HG03196 (cell line): ENCODE results near the gene THOC2.
"Not testable (repeated sequence)": the region's sequence is repeated elsewhere in the genome, so short reads cannot be mapped to it uniquely, and the experiment has no call there.

Source experiments
- ATAC-seq: cut with Tn5 transposase; IDR thresholded peaks from one replicate; pipeline ENCODE4 v1.9.1; 2021; ENCODE audit not compliant: unreplicated experiment

THOC2 gene

DNA sequence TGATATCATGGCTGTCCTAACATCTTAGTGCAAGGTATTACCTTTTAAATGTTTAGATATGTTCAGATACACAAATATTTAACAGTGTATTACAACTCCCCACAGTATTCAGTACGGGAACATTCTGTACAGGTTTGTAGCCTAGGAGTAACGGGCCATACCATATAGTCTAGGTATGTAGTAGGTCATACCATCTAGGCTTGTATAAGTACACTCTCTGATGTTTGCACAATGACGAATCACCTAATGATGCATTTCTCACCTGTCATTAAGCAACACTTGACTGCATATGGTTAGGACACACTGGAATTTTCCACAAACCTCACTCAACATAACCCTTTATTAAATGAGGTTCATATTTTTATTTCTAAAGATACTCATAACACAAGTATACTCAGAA lies 67.7 kb downstream of the THOC2 start:
- no peak for ATAC-seq

DNA sequence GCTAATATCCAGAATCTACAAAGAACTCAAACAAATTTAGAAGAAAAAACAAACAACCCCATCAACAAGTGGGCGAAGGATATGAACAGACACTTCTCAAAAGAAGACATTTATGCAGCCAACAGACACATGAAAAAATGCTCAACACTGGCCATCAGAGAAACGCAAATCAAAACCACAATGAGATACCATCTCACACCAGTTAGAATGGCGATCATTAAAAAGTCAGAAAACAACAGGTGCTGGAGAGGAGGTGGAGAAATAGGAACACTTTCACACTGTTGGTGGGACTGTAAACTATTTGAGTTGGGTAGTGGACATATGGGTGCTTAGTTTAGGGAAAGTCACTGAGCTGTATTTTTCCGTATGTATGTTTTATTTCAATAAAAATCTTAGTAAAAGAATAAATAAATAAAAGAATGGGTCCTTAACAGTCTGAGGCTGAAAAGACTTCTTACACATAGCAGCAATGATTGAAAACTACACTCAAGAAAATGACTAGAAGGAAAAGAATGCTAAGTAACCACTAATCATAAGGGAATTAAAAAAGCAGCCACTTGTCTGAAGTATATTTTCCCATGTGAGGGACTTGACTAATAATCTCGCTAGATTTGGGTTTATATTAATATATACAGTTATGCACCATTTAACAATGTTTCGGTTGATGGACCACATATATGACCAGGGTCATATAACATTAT lies 68.2 kb downstream of the THOC2 start:
- ATAC-seq = not testable (repeated sequence)

DNA sequence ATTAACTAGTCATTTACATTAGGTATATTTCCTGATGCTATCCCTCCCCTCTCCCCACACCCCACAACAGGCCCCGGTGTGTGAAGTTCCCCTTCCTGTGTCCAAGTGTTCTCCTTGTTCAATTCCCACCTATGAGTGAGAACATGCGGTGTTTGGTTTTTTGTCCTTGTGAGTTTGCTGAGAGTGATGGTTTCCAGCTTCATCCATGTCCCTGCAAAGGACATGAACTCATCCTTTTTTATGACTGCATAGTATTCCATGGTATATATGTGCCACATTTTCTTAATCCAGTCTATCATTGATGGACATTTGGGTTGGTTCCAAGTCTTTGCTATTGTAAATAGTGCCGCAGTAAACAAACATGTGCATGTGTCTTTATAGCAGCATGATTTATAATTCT lies 69.1 kb downstream of the THOC2 start:
- not testable (repeated sequence) for ATAC-seq

DNA sequence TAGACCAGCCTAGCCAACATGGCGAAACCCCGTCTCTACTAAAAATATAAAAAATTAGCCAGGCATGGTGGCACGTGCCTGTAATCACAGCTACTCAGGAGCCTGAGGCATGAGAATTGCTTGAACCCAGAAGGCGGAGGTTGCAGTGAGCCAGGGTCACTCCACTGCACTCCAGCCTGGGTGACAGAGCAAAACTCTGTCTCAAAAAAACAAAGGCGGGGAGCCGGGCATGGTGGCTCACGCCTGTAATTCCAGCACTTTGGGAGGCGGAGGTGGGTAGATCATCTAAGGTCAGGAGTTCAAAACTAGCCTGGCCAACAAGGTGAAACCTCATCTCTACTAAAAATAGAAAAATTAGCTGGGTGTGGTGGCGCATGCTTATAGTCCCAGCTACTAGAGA lies 76.3 kb downstream of the THOC2 start:
- not testable (repeated sequence) for ATAC-seq

DNA sequence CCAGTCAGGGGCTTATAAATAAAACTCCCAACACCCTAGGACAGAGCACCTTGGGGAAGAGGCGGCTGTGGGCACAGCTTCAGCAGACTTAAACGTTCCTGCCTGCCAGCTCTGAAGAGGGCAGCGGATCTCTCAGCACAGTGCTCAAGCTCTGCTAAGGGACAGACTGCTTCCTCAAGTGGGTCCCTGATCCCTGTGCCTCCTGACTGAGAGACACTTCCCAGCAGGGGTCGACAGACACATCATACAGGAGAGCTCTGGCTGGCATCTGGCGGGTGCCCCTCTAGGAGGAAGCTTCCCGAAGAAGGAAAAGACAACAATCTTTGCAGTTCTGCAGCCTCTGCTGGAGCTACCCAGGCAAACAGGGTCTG lies 84.1 kb downstream of the THOC2 start:
- not testable (repeated sequence) for ATAC-seq

DNA sequence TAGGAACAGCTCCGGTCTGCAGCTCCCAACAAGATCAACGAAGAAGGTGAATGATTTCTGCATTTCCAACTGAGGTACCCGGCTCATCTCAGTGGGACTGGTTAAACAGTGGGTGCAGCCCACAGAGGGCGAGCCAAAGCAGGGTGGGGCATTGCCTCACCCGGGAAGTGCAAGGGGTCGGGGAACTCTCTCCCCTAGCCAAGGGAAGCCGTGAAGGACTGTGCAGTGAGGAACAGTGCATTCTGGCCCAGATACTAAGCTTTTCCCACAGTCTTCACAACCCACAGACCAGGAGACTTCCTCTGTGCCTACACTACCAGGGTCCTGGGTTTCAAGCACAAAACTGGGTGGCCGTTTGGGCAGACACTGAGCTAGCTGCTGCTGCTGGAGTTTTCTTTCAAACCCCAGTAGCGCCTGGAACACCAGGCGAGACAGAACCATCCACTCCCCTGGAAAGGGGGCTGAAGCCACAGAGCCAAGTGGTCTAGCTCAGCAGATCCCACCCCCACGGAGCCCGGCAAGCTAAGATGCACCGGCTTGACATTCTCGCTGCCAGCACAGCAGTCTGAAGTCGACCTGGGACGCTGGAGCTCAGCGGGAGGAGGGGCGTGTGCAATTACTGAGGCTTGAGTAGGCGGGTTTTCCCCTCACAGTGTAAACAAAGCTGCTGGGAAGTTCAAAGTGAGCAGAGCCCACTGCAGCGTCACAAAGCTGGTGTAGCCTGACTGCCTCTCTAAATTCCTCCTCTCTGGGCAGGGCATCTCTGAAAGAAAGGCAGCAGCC lies 84.6 kb downstream of the THOC2 start:
- no peak for ATAC-seq

DNA sequence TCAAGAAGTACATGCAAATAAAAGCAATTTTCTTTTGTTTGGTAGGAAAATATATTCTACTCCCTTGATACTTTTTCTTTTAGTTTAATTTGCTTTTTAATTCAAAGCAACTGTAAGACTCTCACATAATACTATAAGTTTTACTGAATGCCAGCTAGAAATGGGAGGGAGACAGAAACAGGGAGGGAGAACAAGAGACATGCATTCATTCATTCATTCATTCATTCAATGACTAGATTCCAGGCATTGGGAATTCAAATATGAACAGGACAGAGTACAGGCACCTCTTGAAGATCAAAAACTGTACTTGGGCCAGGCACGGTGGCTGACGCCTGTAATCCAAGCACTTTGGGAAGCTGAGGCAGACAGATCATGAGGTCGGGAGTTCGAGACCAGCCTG lies 85.6 kb downstream of the THOC2 start:
- no peak for ATAC-seq

DNA sequence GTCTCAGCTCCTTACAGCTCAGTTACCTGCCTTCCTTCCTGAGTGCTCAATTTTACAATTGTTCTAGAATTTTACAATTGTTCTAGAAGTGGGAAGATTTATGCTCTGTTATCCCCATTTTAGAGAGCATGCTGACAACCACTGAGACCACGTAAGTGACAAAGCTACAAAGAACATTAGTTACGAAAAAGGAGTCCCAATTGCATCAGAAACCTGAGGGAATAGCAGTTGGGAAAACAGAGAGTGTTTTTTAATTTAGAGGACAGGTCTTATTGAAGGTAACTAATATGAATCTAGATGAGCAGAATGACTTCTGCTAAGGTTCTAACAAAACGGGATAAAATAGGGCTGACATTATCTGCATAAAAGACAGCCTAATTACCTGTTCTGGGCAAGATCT lies 103.3 kb downstream of the THOC2 start:
- no peak for ATAC-seq

DNA sequence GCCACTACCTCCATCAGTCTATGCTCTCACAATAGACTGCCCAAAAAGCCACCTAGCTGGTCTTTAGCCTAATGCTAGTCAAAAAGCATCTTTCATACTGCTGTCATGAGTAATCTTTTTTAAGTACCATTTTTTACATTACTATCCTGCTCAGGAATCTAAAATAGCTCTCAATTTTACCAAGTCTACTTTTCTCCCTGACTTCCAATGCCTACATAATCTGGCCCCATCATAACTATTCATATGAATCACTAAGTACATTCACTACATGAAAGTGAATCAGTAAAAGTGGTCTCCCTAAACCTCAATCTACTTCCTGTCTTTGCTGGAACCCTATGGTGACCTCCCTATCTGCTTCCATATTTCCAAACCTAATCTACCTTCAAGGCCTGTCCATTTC lies 105.9 kb downstream of the THOC2 start:
- no peak for ATAC-seq

DNA sequence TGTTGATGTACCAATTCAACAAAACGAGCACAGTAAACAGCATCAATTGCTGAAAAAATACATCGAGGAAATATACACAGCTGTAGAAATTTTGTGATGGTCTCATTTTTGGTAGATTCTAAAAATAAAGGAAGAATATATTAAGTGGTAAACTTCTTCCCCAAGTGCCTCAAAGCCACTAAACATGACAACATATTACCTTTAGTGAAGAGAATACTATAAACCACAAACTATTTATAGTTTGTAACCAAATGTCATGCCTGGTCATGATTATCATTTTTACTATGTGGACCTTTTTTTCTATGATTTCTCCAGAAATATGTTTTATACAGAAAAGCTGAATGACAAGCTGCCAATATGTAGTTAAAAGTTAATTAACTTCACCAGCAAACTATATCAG lies 106.9 kb downstream of the THOC2 start:
- ATAC-seq = no peak

DNA sequence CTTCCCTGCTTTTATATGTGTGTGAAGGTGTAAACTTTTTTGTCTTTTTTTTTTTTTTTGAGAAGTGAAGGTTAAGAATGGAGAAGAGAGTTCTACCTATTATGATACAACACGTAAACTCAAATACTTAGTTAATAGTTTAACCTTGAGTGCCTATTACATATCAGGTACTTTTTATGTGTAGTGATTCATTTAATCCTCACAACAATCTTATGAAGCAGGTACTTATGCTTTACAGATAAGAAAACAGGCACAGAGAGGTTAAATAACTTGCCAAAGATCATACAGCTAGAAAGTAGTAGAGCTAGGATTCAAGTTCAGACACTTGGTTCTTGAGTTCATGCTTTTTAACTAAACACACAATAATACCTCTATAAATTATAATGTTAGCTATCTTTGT lies 107.4 kb downstream of the THOC2 start:
- no peak for ATAC-seq

DNA sequence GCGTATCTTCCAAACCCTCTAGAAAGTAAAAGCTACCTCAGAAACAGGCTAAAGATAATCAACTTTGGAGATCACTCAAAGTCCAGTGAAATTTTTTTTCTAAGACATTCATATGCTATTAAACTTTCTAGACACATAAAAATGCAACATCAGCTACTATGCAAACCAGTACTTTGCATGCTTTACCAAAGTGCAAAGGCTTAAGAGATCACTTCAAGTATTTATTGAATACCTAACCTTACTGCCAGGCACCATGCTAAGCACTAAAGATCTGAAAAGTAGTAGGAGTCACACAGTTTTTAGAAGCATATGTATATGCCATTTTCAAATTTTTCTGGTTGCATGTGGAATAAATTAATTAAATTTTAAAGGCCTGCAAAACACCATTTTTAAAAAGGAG lies 115.8 kb downstream of the THOC2 start:
- ATAC-seq = no peak

DNA sequence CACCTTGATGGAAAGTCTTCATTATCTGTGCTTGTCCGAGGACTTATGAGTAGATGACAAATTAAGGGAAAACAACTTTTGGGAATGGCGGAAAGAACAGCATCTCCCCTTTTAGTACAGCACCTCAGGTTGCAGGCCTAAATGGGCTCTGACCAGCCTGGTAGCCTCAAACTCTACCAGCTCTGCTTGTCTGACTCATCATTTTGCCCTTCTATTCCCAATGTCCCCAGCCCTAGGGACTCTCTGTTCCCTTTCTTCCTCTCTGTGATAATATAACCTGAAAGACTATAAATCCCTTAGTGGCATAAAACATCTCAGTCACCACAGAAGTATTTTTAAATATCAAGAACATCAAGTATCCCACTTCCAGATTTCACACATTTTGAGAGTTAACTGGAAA lies 121.9 kb downstream of the THOC2 start:
- ATAC-seq = no peak

DNA sequence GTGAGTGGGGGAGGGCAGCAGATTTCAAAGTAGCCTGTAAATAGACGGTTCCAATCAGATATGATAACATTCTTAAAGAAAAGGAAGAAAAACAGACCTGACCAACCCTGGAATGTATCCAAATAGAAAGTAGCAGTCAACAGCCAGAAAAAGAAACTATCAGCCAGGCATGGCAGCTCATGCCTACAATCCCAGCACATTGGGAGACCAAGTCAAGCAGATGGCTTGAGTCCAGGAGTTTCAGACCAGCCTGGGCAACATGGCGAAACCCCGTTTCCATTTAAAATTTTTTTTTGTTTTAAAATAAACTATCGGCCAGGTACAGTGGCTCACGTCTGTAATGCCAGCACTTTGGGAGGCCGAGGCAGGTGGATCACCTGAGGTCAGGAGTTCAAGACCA lies 125.0 kb downstream of the THOC2 start:
- no peak for ATAC-seq

DNA sequence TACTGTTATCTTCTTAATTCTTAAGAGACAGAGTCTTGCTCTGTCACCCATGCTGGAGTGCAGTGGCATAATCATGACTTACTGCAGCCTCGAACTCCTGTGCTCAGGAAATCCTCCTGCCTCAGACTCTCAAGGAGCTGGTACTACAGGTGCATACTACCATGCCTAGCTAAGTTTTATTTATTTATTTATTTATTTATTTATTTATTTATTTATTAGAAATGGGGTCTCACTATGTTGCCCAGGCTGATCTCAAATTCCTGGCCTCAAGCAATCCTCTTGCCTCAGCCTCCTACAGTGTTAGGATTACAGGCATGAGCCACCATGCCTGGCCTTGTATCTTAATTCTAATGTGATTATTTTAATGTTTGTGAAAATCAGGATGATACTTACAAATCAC lies 125.6 kb downstream of the THOC2 start:
- ATAC-seq = no peak

DNA sequence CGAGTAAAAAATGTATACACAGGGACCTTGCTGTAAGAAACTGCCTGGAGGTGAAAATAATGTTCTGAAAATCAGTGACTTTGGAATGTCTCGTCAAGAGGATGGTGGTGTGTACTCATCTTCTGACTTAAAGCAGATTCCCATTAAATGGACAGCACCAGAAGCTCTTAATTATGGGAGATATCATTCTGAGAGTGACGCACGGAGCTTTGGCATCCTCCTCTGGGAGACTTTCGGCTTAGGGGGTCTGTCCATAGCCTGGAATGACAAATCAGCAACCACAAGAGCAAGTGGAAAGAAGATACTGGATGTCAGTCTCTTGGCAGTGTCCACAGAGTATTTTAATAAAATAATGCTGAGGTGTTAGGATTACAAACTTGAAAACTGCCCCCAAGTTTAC lies 129.4 kb downstream of the THOC2 start:
- no peak for ATAC-seq

DNA sequence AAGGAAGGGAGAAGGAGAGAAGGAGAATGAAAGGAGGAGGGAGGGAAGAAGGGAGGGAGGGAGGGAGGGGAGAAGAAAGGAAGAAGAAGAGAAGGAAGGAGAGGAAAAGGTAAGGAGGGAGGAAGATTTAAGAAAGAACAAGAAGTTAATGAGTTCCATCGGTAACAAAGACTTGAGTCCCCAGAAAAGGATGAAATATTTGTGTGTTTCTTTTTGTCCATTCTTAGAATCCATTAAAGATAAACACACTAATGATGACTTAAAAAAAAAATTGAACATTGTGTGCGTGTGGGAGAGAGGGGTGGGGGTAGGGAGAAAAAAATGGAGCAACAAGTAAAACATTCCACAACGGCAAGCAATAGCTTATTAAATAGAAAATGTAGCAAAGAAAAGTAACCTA lies 131.4 kb downstream of the THOC2 start:
- no peak for ATAC-seq

DNA sequence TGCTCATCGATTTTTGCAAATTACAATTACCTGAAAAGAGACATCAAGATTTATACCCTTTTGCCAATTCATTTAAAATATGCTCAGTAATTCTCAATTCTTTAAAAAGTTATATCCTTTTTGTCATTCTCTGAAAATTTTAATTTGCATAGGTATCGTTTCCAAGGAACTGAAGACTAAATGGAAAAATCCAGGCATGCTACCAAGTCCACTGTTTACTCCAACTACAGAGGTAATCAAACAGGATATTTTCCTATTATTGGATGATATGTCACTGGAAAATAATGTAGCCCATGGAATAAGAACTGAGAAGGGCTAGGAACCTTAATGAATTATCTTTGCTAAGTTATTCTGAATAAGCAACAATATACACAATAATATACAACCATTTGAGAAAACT lies 132.7 kb downstream of the THOC2 start:
- no peak for ATAC-seq

DNA sequence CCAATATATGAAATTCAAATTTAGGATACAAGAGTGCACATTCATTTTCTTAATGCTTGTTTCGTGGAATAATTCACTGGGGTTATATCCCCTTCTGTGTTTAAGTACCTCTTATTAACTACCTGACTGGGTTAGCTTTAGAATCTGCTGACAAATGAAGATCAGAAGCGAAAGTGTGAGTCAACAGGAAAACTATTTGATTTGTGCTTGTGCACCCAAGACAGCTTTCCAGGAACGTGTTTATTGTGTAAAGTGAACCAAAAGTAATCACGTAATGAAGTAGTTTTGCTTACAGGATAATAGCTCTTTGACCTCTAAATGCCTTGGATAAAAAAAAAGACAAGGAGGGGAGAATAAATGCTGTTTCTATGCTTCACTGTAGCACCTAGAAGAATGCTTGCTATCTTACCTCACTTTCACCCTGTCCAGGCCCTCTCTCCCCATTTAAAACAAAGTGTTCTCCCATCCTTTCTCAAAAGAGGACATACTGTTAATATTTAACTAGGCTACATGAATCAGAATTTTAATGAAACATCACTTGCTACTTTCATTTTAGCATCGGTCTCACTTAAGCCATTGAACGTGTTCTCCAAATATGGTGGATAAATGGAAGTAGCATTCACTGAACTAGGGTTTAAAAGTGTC lies 141.9 kb downstream of the THOC2 start:
- ATAC-seq = peak; percentile 78

DNA sequence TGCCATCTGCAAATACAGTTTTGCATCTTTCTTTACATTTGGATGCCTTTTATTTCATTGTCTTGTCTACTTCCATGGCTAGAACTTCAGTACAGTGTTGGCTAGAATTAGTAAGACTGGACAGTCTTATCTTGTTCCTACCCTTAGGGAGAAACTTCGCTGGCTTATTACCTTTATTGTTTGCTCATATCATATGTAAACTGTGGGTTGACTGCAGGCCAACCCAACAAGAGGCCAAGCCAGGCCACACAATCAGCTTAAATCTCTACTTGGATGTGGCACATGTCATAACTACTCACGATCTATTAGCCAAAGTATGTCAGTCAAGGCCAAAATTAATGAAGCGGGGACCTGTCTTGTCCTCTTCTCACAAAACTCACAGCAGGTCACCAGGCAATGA lies 144.1 kb downstream of the THOC2 start:
- no peak for ATAC-seq

DNA sequence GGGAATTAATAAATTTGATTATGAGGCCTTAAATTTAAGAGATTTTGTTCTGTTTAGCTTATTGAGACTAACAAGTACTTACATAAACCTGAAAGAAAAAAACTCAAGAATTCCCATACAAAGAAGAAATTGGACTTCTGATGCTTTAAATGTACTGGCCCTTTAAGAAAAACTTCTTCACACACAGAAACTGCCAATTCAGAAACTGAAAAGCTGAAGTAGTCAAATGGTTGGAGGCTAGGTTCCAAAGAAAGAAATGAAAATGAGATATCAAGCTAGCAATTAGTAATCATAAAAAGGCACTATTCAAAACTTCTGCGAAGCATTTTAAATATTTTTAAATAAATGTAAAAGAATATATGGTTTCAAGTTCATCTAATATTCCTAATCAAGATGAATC lies 151.3 kb downstream of the THOC2 start:
- ATAC-seq = no peak

DNA sequence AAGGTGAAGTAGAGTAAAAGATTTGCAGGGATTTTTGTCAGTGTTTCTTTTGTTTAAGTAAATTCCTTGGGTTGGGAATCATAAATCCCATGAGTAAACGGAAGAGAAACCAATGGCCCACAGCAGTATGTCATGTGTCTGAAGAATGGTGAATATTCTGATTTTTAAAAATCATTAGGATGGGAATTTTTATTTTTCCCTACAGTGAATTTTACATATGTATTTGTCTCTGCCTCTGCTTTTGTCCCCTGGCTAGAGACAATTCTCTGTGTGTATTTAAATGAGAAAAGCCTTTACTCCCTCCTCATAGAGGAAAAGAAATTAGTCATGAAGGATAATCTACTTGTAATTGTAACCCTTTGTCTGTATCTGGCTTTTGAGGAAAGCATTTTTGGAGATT lies 152.1 kb downstream of the THOC2 start:
- ATAC-seq = no peak
